CD14-positive monocyte (primary cell): Measurements from ENCODE around the gene ZNF362. TPM values are rescaled to one million over a fixed set of nuclear protein-coding genes. Genes with fewer than 3 reads are reported as not detected.

ENCODE experiments used
- DNase-seq, 3 donors: peaks; one replicate each; pipeline ENCODE4 v3.0.0-alpha.2; 2011 to 2022
- H2AFZ ChIP-seq: 2 replicates; pipeline ENCODE4 v1.6.0; 2012; ENCODE audit warnings: mild to moderate bottlenecking, low read depth, low read length, inconsistent platforms; ENCODE audit not compliant: insufficient read depth, poor library complexity, severe bottlenecking
- H3K27ac ChIP-seq, 2 donors: 1 replicate in 1 of 2; 2 replicates in 1 of 2; pipeline ENCODE4 v1.5.1; 2012 to 2013; ENCODE audit warnings: low read length in 2 of 2, control low read depth in 1 of 2, inconsistent platforms in 1 of 2, low read depth in 1 of 2, mild to moderate bottlenecking in 1 of 2
- H3K27me3 ChIP-seq, 2 donors: one replicate each; pipeline versions ENCODE4 v1.6.0 to v1.6.1; 2011 to 2013; ENCODE audit warnings: low read length in 2 of 2; ENCODE audit not compliant: control insufficient read depth in 2 of 2, insufficient read depth in 2 of 2
- H3K36me3 ChIP-seq, 2 donors: replicated peaks in 1 of 2; 1 replicate in 1 of 2; 2 replicates in 1 of 2; pipeline versions ENCODE4 v1.5.1 to v1.6.1; 2012 to 2013; ENCODE audit warnings: low read length in 2 of 2, control low read depth in 1 of 2, inconsistent platforms in 1 of 2, mild to moderate bottlenecking in 1 of 2; ENCODE audit not compliant: insufficient read depth in 2 of 2, control insufficient read depth in 1 of 2
- H3K4me1 ChIP-seq, 2 donors: 1 replicate in 1 of 2; 2 replicates in 1 of 2; pipeline versions ENCODE4 v1.5.1 to v1.6.1; 2012 to 2013; ENCODE audit warnings: low read length in 2 of 2, control low read depth in 1 of 2, inconsistent platforms in 1 of 2, mild to moderate bottlenecking in 1 of 2, moderate library complexity in 1 of 2; ENCODE audit not compliant: insufficient read depth in 2 of 2, control insufficient read depth in 1 of 2
- H3K4me2 ChIP-seq: replicated peaks from 2 replicates; pipeline ENCODE3; 2012; ENCODE audit warnings: low read length, moderate library complexity, mild to moderate bottlenecking; ENCODE audit not compliant: poor library complexity, severe bottlenecking; ENCODE audit errors: extremely low read depth
- H3K4me3 ChIP-seq, 3 experiments: fragments of 200-600 bp in 1 of 3; sonication (generic) in 1 of 3; replicated peaks in 1 of 3; 1 replicate in 2 of 3; 2 replicates in 1 of 3; pipeline ENCODE4 v1.5.1; 2011 to 2013; ENCODE audit warnings: low read length in 3 of 3, mild to moderate bottlenecking in 3 of 3, control low read depth in 2 of 3, low read depth in 2 of 3, inconsistent platforms in 1 of 3, moderate library complexity in 1 of 3
- H3K79me2 ChIP-seq: 2 replicates; pipeline ENCODE4 v1.6.0; 2012; ENCODE audit warnings: mild to moderate bottlenecking, control low read depth, inconsistent platforms, low read length, moderate library complexity; ENCODE audit not compliant: insufficient read depth
- H3K9ac ChIP-seq: 2 replicates; pipeline ENCODE4 v1.6.0; 2017; ENCODE audit warnings: low read length, mild to moderate bottlenecking; ENCODE audit not compliant: insufficient read depth, poor library complexity, severe bottlenecking
- H3K9me3 ChIP-seq, 2 donors: replicated peaks in 1 of 2; 1 replicate in 1 of 2; 2 replicates in 1 of 2; pipeline versions ENCODE4 v1.5.1 to v1.6.1; 2012 to 2013; ENCODE audit warnings: low read length in 2 of 2, control low read depth in 1 of 2; ENCODE audit not compliant: control insufficient read depth in 1 of 2, insufficient read depth in 1 of 2
- H4K20me1 ChIP-seq: 2 replicates; pipeline ENCODE4 v1.6.0; 2012; ENCODE audit warnings: mild to moderate bottlenecking, low read length, control low read depth, moderate library complexity; ENCODE audit not compliant: insufficient read depth
- H3K27ac Mint-ChIP-seq, 7 donors: one replicate each; pipeline ENCODE4 v1.8.0; 2020; ENCODE audit warnings: mild to moderate bottlenecking in 7 of 7, mixed read lengths in 7 of 7, moderate library complexity in 6 of 7, inconsistent platforms in 2 of 7
- H3K27me3 Mint-ChIP-seq, 3 donors: one replicate each; pipeline ENCODE4 v1.8.0; 2021 to 2022; ENCODE audit warnings: low read depth in 3 of 3, mild to moderate bottlenecking in 3 of 3, mixed read lengths in 3 of 3, moderate library complexity in 3 of 3, inconsistent platforms in 1 of 3
- H3K36me3 Mint-ChIP-seq, 2 donors: one replicate each; pipeline ENCODE4 v1.8.0; 2020; ENCODE audit warnings: mixed read lengths in 2 of 2, inconsistent platforms in 1 of 2, mild to moderate bottlenecking in 1 of 2
- H3K4me1 Mint-ChIP-seq: one replicate; pipeline ENCODE4 v1.8.0; 2020; ENCODE audit warnings: mild to moderate bottlenecking, mixed read lengths
- H3K4me3 Mint-ChIP-seq, 2 donors: one replicate each; pipeline ENCODE4 v1.8.0; 2020; ENCODE audit warnings: mild to moderate bottlenecking in 2 of 2, mixed read lengths in 2 of 2, moderate library complexity in 1 of 2
- H3K9me3 Mint-ChIP-seq, 7 donors: one replicate each; pipeline ENCODE4 v1.8.0; 2020 to 2022; ENCODE audit warnings: mixed read lengths in 7 of 7, mild to moderate bottlenecking in 6 of 7, moderate library complexity in 6 of 7, inconsistent platforms in 2 of 7
- CTCF ChIP-seq: fragments of 200-600 bp; IDR thresholded peaks from one replicate; pipeline ENCODE4 v1.8.0; 2022; ENCODE audit warnings: antibody characterized with exemption, mild to moderate bottlenecking
- WGBS: methylation state at CpG from one replicate; pipeline ENCODE4 v1.1.5; 2013; ENCODE audit warnings: missing lambda C conversion rate; ENCODE audit not compliant: insufficient coverage; 5-methylcytosine and 5-hydroxymethylcytosine counted together
- intact Hi-C, 2 donors: fragments of 100-400 bp; cut with micrococcal nuclease; formaldehyde crosslinking; loops; one replicate each; pipeline versions ENCODE4 v1.15.0 to v1.15.1; 2023
- polyA plus RNA-seq, 3 donors: library from polyadenylated mRNA; depleted of rRNA in 1 of 3; unstranded in 2 of 3; stranded (reverse) in 1 of 3; fragments of 300-500 nt in 2 of 3; fragments of >200 nt in 1 of 3; fragmentation: Illumina TruSeq in 2 of 3; gene quantifications; 1 replicate in 2 of 3; 2 replicates in 1 of 3; pipeline ENCODE4 v1.2.3, GENCODE V29; 2012 to 2021

ZNF362 gene
- polyA plus RNA-seq, 3 donors, result 11.4 to 18.9 (median 13.5) TPM

GRCh38 chr1:33346927-33347649 is 90.8 kb downstream of the ZNF362 start:
- no peaks in the 10 kb centered on the region for H3K9me3 Mint-ChIP-seq
- H3K79me2 ChIP-seq, result peaks cover 74% of the 10 kb centered on the region

GRCh38 chr1:33347650-33347992 is 91.3 kb downstream of the ZNF362 start:
- H3K4me3 ChIP-seq, result peak overlapping the region in 2 of 3 experiments; percentile 92 to 94
- no peak overlapping the region for H2AFZ ChIP-seq
- H3K4me3 Mint-ChIP-seq, result peak overlapping the region; percentile 79 to 96
- H3K9me3 ChIP-seq, result no peaks in the 10 kb centered on the region
- peaks cover 66% of the 10 kb centered on the region for H3K4me1 Mint-ChIP-seq
- H3K27ac Mint-ChIP-seq, result peak overlapping the region in 3 of 7 donors; percentile 84 to 91 (median 87)
- no peaks in the 10 kb centered on the region for H3K9me3 Mint-ChIP-seq
- H3K9ac ChIP-seq, result peak overlapping the region; percentile 0
- peaks cover 0 to 4% (median 0%) of the 10 kb centered on the region in 3 donors for H3K27me3 Mint-ChIP-seq
- peak overlapping the region in 1 of 2 donors; percentile 68 for H3K27ac ChIP-seq
- H3K4me2 ChIP-seq, result peak overlapping the region; percentile 91
- TF ChIP-seq CTCF, result no peak
- H3K36me3 Mint-ChIP-seq, result peaks cover 35 to 41% of the 10 kb centered on the region in 2 donors
- WGBS, result no CpG with 5 or more reads among the region's 5 CpGs
- no peak for DNase-seq
- peaks cover 4 to 26% of the 10 kb centered on the region in 2 donors for H3K36me3 ChIP-seq
- H3K79me2 ChIP-seq, result peaks cover 69% of the 10 kb centered on the region
- intact Hi-C loops, result loop anchor here in 1 of 2 donors (1.0 kb wide), 1 partner anchor 8 kb away; no protein-coding TSS in a partner anchor
- peaks cover 39 to 73% of the 10 kb centered on the region in 2 donors for H3K4me1 ChIP-seq
- H4K20me1 ChIP-seq, result peaks cover 64% of the 10 kb centered on the region
- no peaks in the 10 kb centered on the region for H3K27me3 ChIP-seq

More at GRCh38 chr1:33346927-33347649, 90.8 kb downstream of the ZNF362 start:
- peaks cover 72% of the 10 kb centered on the region for H3K4me1 Mint-ChIP-seq
- H3K36me3 ChIP-seq, result peaks cover 4 to 32% of the 10 kb centered on the region in 2 donors
- H2AFZ ChIP-seq, result no peak overlapping the region
- peaks cover 45 to 78% of the 10 kb centered on the region in 2 donors for H3K4me1 ChIP-seq
- peaks cover 70% of the 10 kb centered on the region for H4K20me1 ChIP-seq
- H3K4me3 ChIP-seq, result peak overlapping the region; percentile 6 to 94 (median 92)
- H3K9me3 ChIP-seq, result no peaks in the 10 kb centered on the region
- peak; percentile 57 to 73 (median 64) for DNase-seq
- peaks cover 38 to 46% of the 10 kb centered on the region in 2 donors for H3K36me3 Mint-ChIP-seq
- H3K27me3 Mint-ChIP-seq, result peaks cover 0 to 4% (median 0%) of the 10 kb centered on the region in 3 donors
- H3K27ac Mint-ChIP-seq, result peak overlapping the region; percentile 68 to 91 (median 84)
- 6% methylated on average over 1 of the region's 2 CpGs for WGBS
- H3K4me3 Mint-ChIP-seq, result peak overlapping the region; percentile 79 to 96
- intact Hi-C loops, result loop anchor here in 1 of 2 donors (1.0 kb wide), 1 partner anchor 8 kb away; no protein-coding TSS in a partner anchor
- H3K9ac ChIP-seq, result peak overlapping the region; percentile 0
- TF ChIP-seq CTCF, result no peak
- H3K4me2 ChIP-seq, result peak overlapping the region; percentile 91
- peak overlapping the region; percentile 21 to 68 for H3K27ac ChIP-seq
- no peaks in the 10 kb centered on the region for H3K27me3 ChIP-seq
